MCF 10A (cell line): Measurements from ENCODE around the gene CALML3. TPM values are rescaled to one million over a fixed set of nuclear protein-coding genes. Genes with fewer than 3 reads are reported as not detected.

ENCODE experiments used
- BruUV-seq: library from RNA; stranded (reverse); fragments of 400-500 nt; replicated peaks from 2 replicates; lab custom pipeline; 2021; lab: Mats Ljungman, UMichigan
- CTCF ChIA-PET: fragments of 300-600 bp; sonication (Branson Sonifier 250); formaldehyde crosslinking; extraction: SDS; loops from one replicate; lab custom pipeline; 2021; ENCODE audit warnings: antibody characterized with exemption, inconsistent platforms; lab: Yijun Ruan, JAX
- POLR2A ChIA-PET: fragments of 300-600, 350-650 bp; sonication (Branson Sonifier 250); formaldehyde crosslinking; extraction: SDS; loops from one replicate; lab custom pipeline; 2020; ENCODE audit warnings: antibody characterized with exemption, inconsistent platforms; lab: Yijun Ruan, JAX
- DNase-seq: peaks from one replicate; pipeline ENCODE4 v3.0.0-alpha.2; 2018; ENCODE audit not compliant: unreplicated experiment
- H3K27ac Mint-ChIP-seq: one replicate; pipeline ENCODE4 v1.8.0; 2022; ENCODE audit warnings: mild to moderate bottlenecking, low read depth, mixed read lengths; ENCODE audit not compliant: unreplicated experiment
- H3K27me3 Mint-ChIP-seq: one replicate; pipeline ENCODE4 v1.8.0; 2022; ENCODE audit warnings: mixed read lengths; ENCODE audit not compliant: insufficient read depth, unreplicated experiment
- H3K36me3 Mint-ChIP-seq: one replicate; pipeline ENCODE4 v1.8.0; 2022; ENCODE audit warnings: mild to moderate bottlenecking, moderate library complexity, mixed read lengths; ENCODE audit not compliant: insufficient read depth, unreplicated experiment
- H3K4me1 Mint-ChIP-seq: one replicate; pipeline ENCODE4 v1.8.0; 2022; ENCODE audit warnings: mixed read lengths; ENCODE audit not compliant: insufficient read depth, unreplicated experiment
- H3K4me3 Mint-ChIP-seq: one replicate; pipeline ENCODE4 v1.8.0; 2022; ENCODE audit warnings: mild to moderate bottlenecking, moderate library complexity, mixed read lengths; ENCODE audit not compliant: unreplicated experiment
- H3K9me3 Mint-ChIP-seq: one replicate; pipeline ENCODE4 v1.8.0; 2022; ENCODE audit warnings: mixed read lengths; ENCODE audit not compliant: unreplicated experiment
- intact Hi-C: fragments of 100-400 bp; cut with micrococcal nuclease; formaldehyde crosslinking; loops from 2 replicates; pipeline ENCODE4 v1.14.1; 2022
- total RNA-seq: library from RNA; stranded (reverse); gene quantifications from 2 replicates; pipeline ENCODE4 v1.2.3, GENCODE V29; 2022
- TF ChIP-seq, protein P1 (sequence below): fragments of 200-600 bp; IDR thresholded peaks from one replicate; pipeline ENCODE4 v1.8.0; 2022; ENCODE audit warnings: antibody characterized with exemption, mild to moderate bottlenecking; ENCODE audit not compliant: unreplicated experiment

The CALML3 gene
- total RNA-seq, 1 experiment from 2014 or later: 0.75 TPM

DNA sequence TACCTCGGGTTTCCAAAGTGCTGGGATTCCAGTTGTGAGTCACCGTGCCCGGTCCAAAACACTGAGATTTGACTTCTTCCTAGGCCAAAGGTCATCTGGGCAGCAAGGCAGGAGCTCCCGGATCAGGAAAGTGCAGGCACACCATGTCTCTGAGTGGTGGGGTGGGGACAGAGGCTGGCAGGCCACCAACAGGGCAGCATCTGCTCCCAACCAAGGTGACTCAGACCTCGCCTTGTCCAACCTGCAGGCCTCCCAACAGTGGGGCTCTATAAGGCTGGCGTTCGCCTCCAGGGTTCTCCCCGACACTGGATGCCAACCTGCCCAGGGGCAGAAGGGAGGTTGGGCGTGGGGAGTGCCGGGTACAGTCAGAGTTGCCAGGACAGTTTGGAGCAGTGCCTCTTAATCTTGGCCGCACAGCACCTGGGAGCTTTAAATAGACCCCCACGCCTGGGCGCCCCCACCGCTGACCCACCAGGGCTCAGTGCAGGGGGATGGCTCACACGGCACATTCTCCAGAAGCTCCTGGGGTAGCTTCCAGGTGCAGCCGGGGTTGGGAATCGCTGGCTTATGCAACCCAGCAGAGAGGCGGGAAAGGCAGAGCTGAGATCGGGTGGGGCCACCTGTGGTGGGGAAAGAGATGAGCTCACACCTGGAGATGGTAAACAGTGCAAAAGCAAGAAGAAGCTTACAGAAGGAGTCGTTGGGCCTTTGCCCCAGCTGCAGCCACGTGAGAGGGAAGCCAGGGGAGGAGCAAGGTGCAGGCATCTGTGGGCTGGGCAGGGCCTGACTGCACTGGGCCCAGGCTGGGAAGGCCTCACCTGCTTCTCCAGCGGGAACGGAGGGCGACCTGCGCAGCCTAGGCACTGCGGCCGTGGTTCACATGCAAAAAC lies 36.2 kb upstream of the CALML3 start:
- no peaks in the 10 kb centered on the region for H3K27me3 Mint-ChIP-seq
- TF ChIP-seq, protein P1, sequence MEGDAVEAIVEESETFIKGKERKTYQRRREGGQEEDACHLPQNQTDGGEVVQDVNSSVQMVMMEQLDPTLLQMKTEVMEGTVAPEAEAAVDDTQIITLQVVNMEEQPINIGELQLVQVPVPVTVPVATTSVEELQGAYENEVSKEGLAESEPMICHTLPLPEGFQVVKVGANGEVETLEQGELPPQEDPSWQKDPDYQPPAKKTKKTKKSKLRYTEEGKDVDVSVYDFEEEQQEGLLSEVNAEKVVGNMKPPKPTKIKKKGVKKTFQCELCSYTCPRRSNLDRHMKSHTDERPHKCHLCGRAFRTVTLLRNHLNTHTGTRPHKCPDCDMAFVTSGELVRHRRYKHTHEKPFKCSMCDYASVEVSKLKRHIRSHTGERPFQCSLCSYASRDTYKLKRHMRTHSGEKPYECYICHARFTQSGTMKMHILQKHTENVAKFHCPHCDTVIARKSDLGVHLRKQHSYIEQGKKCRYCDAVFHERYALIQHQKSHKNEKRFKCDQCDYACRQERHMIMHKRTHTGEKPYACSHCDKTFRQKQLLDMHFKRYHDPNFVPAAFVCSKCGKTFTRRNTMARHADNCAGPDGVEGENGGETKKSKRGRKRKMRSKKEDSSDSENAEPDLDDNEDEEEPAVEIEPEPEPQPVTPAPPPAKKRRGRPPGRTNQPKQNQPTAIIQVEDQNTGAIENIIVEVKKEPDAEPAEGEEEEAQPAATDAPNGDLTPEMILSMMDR: no peak
- H3K4me3 Mint-ChIP-seq: peak overlapping the region; percentile 57
- DNase-seq: peak; percentile 93
- peaks cover 9% of the 10 kb centered on the region for H3K36me3 Mint-ChIP-seq
- no peaks in the 10 kb centered on the region for H3K9me3 Mint-ChIP-seq
- ChIA-PET CTCF (interaction anchor here (0.6 to 2.2 kb wide), 8 partner anchors 14 to 672 kb away, joined by 3 to 11 read pairs (median 3); no protein-coding TSS in a partner anchor), POLR2A (interaction anchor here (0.5 to 3.6 kb wide), 32 partner anchors 14 to 619 kb away, joined by 3 to 63 read pairs (median 8); partner anchors contain the start of gene CALML3)
- intact Hi-C loops: loop anchor here (1.0 kb wide), 2 partner anchors 46 to 135 kb away; no protein-coding TSS in a partner anchor
- H3K27ac Mint-ChIP-seq: peak overlapping the region; percentile 94
- peaks cover 14% of the 10 kb centered on the region for H3K4me1 Mint-ChIP-seq
- no TSS peak for BruUV-seq

DNA sequence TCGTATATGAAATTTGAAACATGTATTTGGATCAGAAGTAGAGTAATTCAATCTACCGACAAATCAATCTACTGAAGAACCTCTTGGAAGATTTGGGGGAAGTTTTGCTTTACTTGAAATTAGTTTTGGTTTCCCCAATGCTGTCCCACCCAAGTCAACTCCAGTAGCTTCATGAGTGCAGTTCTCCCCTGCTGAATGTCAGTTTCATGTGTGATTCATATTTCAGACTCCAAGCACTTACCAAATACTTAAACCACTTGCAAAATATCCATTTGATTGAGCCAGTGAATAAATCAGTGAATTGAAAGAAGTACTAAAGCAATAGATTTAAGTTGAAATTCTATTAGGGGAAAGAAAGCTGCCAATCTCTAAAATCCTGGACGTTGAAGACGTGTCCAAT lies 34.7 kb upstream of the CALML3 start:
- H3K4me3 Mint-ChIP-seq: no peak overlapping the region
- H3K9me3 Mint-ChIP-seq: no peaks in the 10 kb centered on the region
- BruUV-seq: no TSS peak
- POLR2A ChIA-PET: interaction anchor here (0.8 to 3.6 kb wide), 9 partner anchors 11 to 139 kb away, joined by 3 to 63 read pairs (median 20); no protein-coding TSS in a partner anchor
- no peak overlapping the region for H3K27ac Mint-ChIP-seq
- intact Hi-C loops: no loop called here
- no peaks in the 10 kb centered on the region for H3K27me3 Mint-ChIP-seq
- H3K4me1 Mint-ChIP-seq: peaks cover 14% of the 10 kb centered on the region
- TF ChIP-seq, protein P1: no peak
- peaks cover 9% of the 10 kb centered on the region for H3K36me3 Mint-ChIP-seq
- DNase-seq: no peak
- CTCF ChIA-PET: interaction anchor here (0.8 kb wide), 1 partner anchor 132 kb away, joined by 4 read pairs; no protein-coding TSS in a partner anchor

DNA sequence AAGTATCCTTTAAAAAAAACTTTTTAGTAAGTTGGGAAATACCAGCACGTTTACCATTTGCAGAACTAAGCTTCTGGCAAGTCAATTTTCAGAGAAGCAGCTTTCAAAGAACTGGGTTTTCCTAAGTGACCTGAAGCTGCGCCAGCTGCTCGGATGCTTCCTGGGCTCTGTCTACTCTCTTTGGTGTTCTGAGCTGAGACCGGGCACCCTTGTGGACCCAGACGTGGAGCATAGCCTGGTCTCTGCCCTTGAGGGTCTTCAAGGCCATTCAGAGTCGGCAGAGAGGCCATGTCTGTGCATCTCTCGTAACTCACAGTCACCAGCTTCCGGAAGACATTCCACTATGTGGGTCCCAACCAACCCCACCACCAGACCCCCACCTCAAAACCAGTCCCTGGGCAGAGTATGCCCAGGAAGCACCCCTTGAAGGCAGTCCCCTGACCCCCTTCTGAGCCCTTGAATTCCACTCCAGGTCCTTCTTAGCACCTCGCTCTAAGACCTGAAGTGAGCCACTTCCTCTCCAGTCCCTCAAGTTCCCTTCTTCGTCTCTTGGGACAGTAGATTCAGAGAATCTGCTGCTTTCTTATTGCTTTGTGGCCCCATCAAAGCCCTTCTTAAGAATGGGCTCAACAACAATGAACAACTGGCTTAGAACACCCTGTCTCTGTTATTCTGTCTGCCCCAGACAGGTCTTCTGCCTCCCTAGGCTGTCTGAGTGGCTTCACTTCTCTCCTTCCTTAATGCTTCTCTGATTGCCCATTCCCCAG lies 33.9 kb upstream of the CALML3 start:
- CTCF ChIA-PET: interaction anchor here (0.8 kb wide), 1 partner anchor 132 kb away, joined by 4 read pairs; no protein-coding TSS in a partner anchor
- no peak overlapping the region for H3K27ac Mint-ChIP-seq
- no peak for DNase-seq
- H3K4me1 Mint-ChIP-seq: peaks cover 14% of the 10 kb centered on the region
- intact Hi-C loops: no loop called here
- H3K4me3 Mint-ChIP-seq: no peak overlapping the region
- peaks cover 9% of the 10 kb centered on the region for H3K36me3 Mint-ChIP-seq
- TF ChIP-seq, protein P1: no peak
- no peaks in the 10 kb centered on the region for H3K27me3 Mint-ChIP-seq
- no peaks in the 10 kb centered on the region for H3K9me3 Mint-ChIP-seq
- POLR2A ChIA-PET: interaction anchor here (0.8 to 3.6 kb wide), 8 partner anchors 10 to 123 kb away, joined by 3 to 63 read pairs (median 24); no protein-coding TSS in a partner anchor
- BruUV-seq: no TSS peak
